WTC11 (cell line): Measurements from ENCODE around the gene INTS11. TPM values are rescaled to one million over a fixed set of nuclear protein-coding genes. Genes with fewer than 3 reads are reported as not detected.

Experiments used
- CREB1 ChIP-seq: sonication (generic); formaldehyde crosslinking; IDR thresholded peaks from 2 replicates; pipeline ENCODE4 v1.8.0; 2023; ENCODE audit warnings: mild to moderate bottlenecking, missing genetic modification reagents
- EMX1 ChIP-seq: fragments of 250-450 bp; sonication (Bioruptor Pico); IDR thresholded peaks from 2 replicates; pipeline ENCODE4 v1.8.0; 2021; ENCODE audit warnings: mild to moderate bottlenecking
- FOXJ3 ChIP-seq: sonication (generic); formaldehyde crosslinking; IDR thresholded peaks from 2 replicates; pipeline ENCODE4 v1.9.0; 2021; ENCODE audit warnings: missing genetic modification reagents, mild to moderate bottlenecking, borderline replicate concordance
- FOXP1 ChIP-seq: sonication (generic); formaldehyde crosslinking; IDR thresholded peaks from 2 replicates; pipeline ENCODE4 v1.8.0; 2022; ENCODE audit warnings: missing genetic modification reagents, mild to moderate bottlenecking, moderate library complexity, borderline replicate concordance
- HMGA2 ChIP-seq: fragments of 250-450 bp; sonication (Bioruptor Pico); IDR thresholded peaks from 2 replicates; pipeline ENCODE4 v1.4.0; 2021; ENCODE audit warnings: mild to moderate bottlenecking, moderate library complexity
- JUN ChIP-seq: sonication (generic); formaldehyde crosslinking; IDR thresholded peaks from 2 replicates; pipeline ENCODE4 v1.8.0; 2023; ENCODE audit warnings: mild to moderate bottlenecking, missing genetic modification reagents
- MYBL2 ChIP-seq: sonication (generic); formaldehyde crosslinking; IDR thresholded peaks from 2 replicates; pipeline ENCODE4 v1.8.1; 2023; ENCODE audit warnings: mild to moderate bottlenecking, moderate library complexity, missing genetic modification reagents
- PRRX2 ChIP-seq: fragments of 250-450 bp; sonication (Bioruptor Pico); IDR thresholded peaks from 2 replicates; pipeline ENCODE4 v1.8.0; 2021; ENCODE audit warnings: mild to moderate bottlenecking
- STAT6 ChIP-seq: sonication (generic); formaldehyde crosslinking; conservative IDR thresholded peaks from 2 replicates; pipeline ENCODE4 v1.8.1; 2023; ENCODE audit warnings: mild to moderate bottlenecking, low read depth, missing genetic modification reagents, moderate library complexity
- TEAD1 ChIP-seq: sonication (generic); formaldehyde crosslinking; IDR thresholded peaks from 2 replicates; pipeline ENCODE4 v1.8.0; 2022; ENCODE audit warnings: mild to moderate bottlenecking, missing genetic modification reagents
- ZMAT4 ChIP-seq: fragments of 250-450 bp; sonication (Bioruptor Pico); IDR thresholded peaks from 2 replicates; pipeline ENCODE4 v1.9.0; 2021; ENCODE audit warnings: mild to moderate bottlenecking
- ZNF138 ChIP-seq: sonication (generic); formaldehyde crosslinking; conservative IDR thresholded peaks from 2 replicates; pipeline ENCODE4 v1.8.1; 2022; ENCODE audit warnings: mild to moderate bottlenecking, moderate library complexity, missing genetic modification reagents
- ZNF281 ChIP-seq: sonication (generic); formaldehyde crosslinking; IDR thresholded peaks from 2 replicates; pipeline ENCODE4 v1.8.0; 2023; ENCODE audit warnings: mild to moderate bottlenecking, missing genetic modification reagents
- ZNF396 ChIP-seq: fragments of 250-450 bp; sonication (Bioruptor Pico); IDR thresholded peaks from 2 replicates; pipeline ENCODE4 v1.8.0; 2021; ENCODE audit warnings: mild to moderate bottlenecking, moderate library complexity, borderline replicate concordance
- ZNF416 ChIP-seq: fragments of 250-450 bp; sonication (Bioruptor Pico); IDR thresholded peaks from 2 replicates; pipeline ENCODE4 v1.9.0; 2021; ENCODE audit warnings: mild to moderate bottlenecking, inconsistent platforms
- ZNF425 ChIP-seq: fragments of 250-450 bp; sonication (Bioruptor Pico); conservative IDR thresholded peaks from 2 replicates; pipeline ENCODE4 v1.9.0; 2021; ENCODE audit warnings: mild to moderate bottlenecking
- total RNA-seq: library from RNA; stranded (reverse); gene quantifications from 3 replicates; pipeline ENCODE4 v1.2.3, GENCODE V29; 2021
- TF ChIP-seq, protein P1 (sequence below): sonication (generic); formaldehyde crosslinking; IDR thresholded peaks from 2 replicates; pipeline ENCODE4 v1.8.1; 2023; ENCODE audit warnings: mild to moderate bottlenecking, missing genetic modification reagents
- TF ChIP-seq, protein P2 (sequence below): sonication (generic); formaldehyde crosslinking; IDR thresholded peaks from 2 replicates; pipeline ENCODE4 v1.8.0; 2022; ENCODE audit warnings: missing genetic modification reagents
- TF ChIP-seq, protein P3 (sequence below): sonication (generic); formaldehyde crosslinking; IDR thresholded peaks from 2 replicates; pipeline ENCODE4 v1.8.0; 2022; ENCODE audit warnings: mild to moderate bottlenecking, missing genetic modification reagents
- TF ChIP-seq, protein P4 (sequence below): fragments of 250-450 bp; sonication (Bioruptor Pico); IDR thresholded peaks from 2 replicates; pipeline ENCODE4 v1.9.0; 2021; ENCODE audit warnings: moderate library complexity, mild to moderate bottlenecking, inconsistent platforms, borderline replicate concordance
- TF ChIP-seq, protein P5 (sequence below): fragments of 250-450 bp; sonication (Bioruptor Pico); IDR thresholded peaks from 2 replicates; pipeline ENCODE4 v2.1.2; 2022; ENCODE audit warnings: mild to moderate bottlenecking, moderate library complexity

Gene INTS11
- total RNA-seq, 1 experiment from 2014 or later = 170 TPM

DNA sequence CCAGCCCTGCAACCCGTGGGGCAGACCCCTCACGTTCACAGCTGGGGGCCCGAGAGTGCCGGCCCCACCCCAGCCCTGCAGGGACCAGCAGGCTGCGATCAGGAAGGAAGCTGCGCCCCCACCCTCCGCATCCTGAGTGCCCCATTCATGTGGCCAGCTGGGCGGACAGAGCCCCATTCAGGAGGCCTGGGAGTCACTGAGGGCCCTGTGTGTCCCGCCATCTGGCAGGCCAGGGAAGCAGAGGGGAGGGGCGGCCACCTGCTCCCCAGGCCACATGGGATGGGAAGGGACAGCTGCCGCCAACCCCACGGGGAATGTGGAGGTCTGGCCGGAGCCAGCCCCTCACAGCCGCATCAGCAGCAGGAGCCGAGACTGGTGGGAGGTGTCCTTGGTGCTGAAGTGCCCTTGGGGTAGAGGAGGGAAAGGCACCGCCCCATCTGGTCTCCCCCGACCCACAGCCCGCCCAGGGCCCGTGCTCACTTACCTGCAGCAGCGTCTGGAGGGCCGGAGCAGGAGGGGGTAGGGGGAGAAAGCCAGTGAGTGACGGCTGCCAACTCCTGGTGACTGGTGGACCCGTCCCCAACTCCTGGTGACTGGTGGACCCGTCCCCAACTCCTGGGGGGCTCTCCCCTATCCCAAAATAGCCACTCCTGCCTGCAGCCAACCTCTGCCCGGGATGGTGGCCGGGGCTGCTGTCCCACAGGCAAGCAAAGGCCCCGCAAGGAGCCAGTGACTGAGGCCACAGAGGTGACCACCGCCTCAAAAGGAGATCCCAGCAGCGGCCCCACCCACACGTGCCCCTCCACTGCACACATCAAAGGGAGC lies 25.4 kb downstream of the INTS11 start (continued):
- TF ChIP-seq FOXJ3 (CRISPR knock-in tag) = no peak
- TF ChIP-seq ZMAT4 = no peak
- TF ChIP-seq HMGA2 (CRISPR knock-in tag) = no peak
- TF ChIP-seq, protein P1, sequence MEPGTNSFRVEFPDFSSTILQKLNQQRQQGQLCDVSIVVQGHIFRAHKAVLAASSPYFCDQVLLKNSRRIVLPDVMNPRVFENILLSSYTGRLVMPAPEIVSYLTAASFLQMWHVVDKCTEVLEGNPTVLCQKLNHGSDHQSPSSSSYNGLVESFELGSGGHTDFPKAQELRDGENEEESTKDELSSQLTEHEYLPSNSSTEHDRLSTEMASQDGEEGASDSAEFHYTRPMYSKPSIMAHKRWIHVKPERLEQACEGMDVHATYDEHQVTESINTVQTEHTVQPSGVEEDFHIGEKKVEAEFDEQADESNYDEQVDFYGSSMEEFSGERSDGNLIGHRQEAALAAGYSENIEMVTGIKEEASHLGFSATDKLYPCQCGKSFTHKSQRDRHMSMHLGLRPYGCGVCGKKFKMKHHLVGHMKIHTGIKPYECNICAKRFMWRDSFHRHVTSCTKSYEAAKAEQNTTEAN (CRISPR knock-in tag) = no peak
- TF ChIP-seq, protein P2, sequence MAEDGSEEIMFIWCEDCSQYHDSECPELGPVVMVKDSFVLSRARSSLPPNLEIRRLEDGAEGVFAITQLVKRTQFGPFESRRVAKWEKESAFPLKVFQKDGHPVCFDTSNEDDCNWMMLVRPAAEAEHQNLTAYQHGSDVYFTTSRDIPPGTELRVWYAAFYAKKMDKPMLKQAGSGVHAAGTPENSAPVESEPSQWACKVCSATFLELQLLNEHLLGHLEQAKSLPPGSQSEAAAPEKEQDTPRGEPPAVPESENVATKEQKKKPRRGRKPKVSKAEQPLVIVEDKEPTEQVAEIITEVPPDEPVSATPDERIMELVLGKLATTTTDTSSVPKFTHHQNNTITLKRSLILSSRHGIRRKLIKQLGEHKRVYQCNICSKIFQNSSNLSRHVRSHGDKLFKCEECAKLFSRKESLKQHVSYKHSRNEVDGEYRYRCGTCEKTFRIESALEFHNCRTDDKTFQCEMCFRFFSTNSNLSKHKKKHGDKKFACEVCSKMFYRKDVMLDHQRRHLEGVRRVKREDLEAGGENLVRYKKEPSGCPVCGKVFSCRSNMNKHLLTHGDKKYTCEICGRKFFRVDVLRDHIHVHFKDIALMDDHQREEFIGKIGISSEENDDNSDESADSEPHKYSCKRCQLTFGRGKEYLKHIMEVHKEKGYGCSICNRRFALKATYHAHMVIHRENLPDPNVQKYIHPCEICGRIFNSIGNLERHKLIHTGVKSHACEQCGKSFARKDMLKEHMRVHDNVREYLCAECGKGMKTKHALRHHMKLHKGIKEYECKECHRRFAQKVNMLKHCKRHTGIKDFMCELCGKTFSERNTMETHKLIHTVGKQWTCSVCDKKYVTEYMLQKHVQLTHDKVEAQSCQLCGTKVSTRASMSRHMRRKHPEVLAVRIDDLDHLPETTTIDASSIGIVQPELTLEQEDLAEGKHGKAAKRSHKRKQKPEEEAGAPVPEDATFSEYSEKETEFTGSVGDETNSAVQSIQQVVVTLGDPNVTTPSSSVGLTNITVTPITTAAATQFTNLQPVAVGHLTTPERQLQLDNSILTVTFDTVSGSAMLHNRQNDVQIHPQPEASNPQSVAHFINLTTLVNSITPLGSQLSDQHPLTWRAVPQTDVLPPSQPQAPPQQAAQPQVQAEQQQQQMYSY = no peak
- TF ChIP-seq ZNF138 = no peak
- TF ChIP-seq, protein P3, sequence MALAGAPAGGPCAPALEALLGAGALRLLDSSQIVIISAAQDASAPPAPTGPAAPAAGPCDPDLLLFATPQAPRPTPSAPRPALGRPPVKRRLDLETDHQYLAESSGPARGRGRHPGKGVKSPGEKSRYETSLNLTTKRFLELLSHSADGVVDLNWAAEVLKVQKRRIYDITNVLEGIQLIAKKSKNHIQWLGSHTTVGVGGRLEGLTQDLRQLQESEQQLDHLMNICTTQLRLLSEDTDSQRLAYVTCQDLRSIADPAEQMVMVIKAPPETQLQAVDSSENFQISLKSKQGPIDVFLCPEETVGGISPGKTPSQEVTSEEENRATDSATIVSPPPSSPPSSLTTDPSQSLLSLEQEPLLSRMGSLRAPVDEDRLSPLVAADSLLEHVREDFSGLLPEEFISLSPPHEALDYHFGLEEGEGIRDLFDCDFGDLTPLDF = no peak
- TF ChIP-seq, protein P4, sequence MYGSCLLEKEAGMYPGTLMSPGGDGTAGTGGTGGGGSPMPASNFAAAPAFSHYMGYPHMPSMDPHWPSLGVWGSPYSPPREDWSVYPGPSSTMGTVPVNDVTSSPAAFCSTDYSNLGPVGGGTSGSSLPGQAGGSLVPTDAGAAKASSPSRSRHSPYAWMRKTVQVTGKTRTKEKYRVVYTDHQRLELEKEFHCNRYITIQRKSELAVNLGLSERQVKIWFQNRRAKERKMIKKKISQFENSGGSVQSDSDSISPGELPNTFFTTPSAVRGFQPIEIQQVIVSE (CRISPR knock-in tag) = no peak
- TF ChIP-seq FOXP1 (CRISPR knock-in tag) = 0 out of 2 replicates have a peak, but pooled peaks have one; percentile 24
- TF ChIP-seq ZNF396 = no peak
- 0 out of 2 replicates have a peak, but pooled peaks have one; percentile 53 for TF ChIP-seq JUN (CRISPR knock-in tag)
- no peak for TF ChIP-seq MYBL2 (CRISPR knock-in tag)
- TF ChIP-seq EMX1 (CRISPR knock-in tag) = no peak
- TF ChIP-seq STAT6 (CRISPR knock-in tag) = no peak
- TF ChIP-seq PRRX2 (CRISPR knock-in tag) = no peak
- TF ChIP-seq, protein P5, sequence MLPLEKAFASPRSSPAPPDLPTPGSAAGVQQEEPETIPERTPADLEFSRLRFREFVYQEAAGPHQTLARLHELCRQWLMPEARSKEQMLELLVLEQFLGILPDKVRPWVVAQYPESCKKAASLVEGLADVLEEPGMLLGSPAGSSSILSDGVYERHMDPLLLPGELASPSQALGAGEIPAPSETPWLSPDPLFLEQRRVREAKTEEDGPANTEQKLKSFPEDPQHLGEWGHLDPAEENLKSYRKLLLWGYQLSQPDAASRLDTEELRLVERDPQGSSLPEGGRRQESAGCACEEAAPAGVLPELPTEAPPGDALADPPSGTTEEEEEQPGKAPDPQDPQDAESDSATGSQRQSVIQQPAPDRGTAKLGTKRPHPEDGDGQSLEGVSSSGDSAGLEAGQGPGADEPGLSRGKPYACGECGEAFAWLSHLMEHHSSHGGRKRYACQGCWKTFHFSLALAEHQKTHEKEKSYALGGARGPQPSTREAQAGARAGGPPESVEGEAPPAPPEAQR (CRISPR knock-in tag) = no peak
- TF ChIP-seq ZNF425 (CRISPR knock-in tag) = no peak
- no peak for TF ChIP-seq ZNF416 (CRISPR knock-in tag)
- TF ChIP-seq CREB1 (CRISPR knock-in tag) = no peak
- TF ChIP-seq ZNF281 (CRISPR knock-in tag) = no peak
- TF ChIP-seq TEAD1 (CRISPR knock-in tag) = peak; percentile 57; the same call in 1 of the 2 replicates
